SJSA1 (cell line): Measurements from ENCODE around the gene TM9SF1. TPM values are rescaled to one million over a fixed set of nuclear protein-coding genes. Genes with fewer than 3 reads are reported as not detected.

Experiments
- DNase-seq, 2 experiments: peaks; one replicate each; pipeline ENCODE4 v3.0.0-alpha.2; 2015 to 2020; ENCODE audit warnings: low spot score in 2 of 2, low read depth in 1 of 2
- H3K27ac ChIP-seq: fragments of 250-450 bp; sonication (Bioruptor Pico); 2 replicates; pipeline ENCODE4 v1.5.1; 2020; ENCODE audit warnings: mild to moderate bottlenecking, moderate library complexity
- H3K27me3 ChIP-seq: fragments of 250-450 bp; sonication (Bioruptor Pico); replicated peaks from 2 replicates; pipeline ENCODE4 v1.5.1; 2020; ENCODE audit warnings: mild to moderate bottlenecking, moderate library complexity
- H3K36me3 ChIP-seq: fragments of 250-450 bp; sonication (Bioruptor Pico); 2 replicates; pipeline ENCODE4 v1.5.1; 2020; ENCODE audit warnings: mild to moderate bottlenecking
- H3K4me1 ChIP-seq: fragments of 250-450 bp; sonication (Bioruptor Pico); replicated peaks from 2 replicates; pipeline ENCODE4 v1.6.1; 2021; ENCODE audit warnings: mild to moderate bottlenecking
- H3K4me3 ChIP-seq: fragments of 250-450 bp; sonication (Bioruptor Pico); 2 replicates; pipeline ENCODE4 v1.5.1; 2020; ENCODE audit warnings: mild to moderate bottlenecking
- H3K9me3 ChIP-seq: fragments of 250-450 bp; sonication (Bioruptor Pico); replicated peaks from 2 replicates; pipeline ENCODE4 v1.5.1; 2020; ENCODE audit warnings: mild to moderate bottlenecking
- total RNA-seq: library from RNA; depleted of rRNA; stranded (reverse); fragments of >200 nt; shearing (Covaris generic); gene quantifications from 2 replicates; pipeline ENCODE4 v1.2.3, GENCODE V29; 2014

TM9SF1 gene
- total RNA-seq, 1 experiment from 2014 or later, result 60.3 TPM

GRCh38 chr14:24184104-24184970 lies 10.9 kb downstream of the TM9SF1 start:
- Histone ChIP-seq H3K27me3 (no peaks in the 10 kb centered on the region), H3K36me3 (peaks cover 75% of the 10 kb centered on the region), H3K4me3 (no peak overlapping the region), H3K4me1 (peaks cover 16% of the 10 kb centered on the region), H3K27ac (no peak overlapping the region), H3K9me3 (no peaks in the 10 kb centered on the region)
- DNase-seq, result no peak

- H3K27me3 ChIP-seq, result no peaks in the 10 kb centered on the region
- no peaks in the 10 kb centered on the region for H3K9me3 ChIP-seq
- no peak overlapping the region for H3K27ac ChIP-seq
- peaks cover 16% of the 10 kb centered on the region for H3K4me1 ChIP-seq
- no peak overlapping the region for H3K4me3 ChIP-seq
- H3K36me3 ChIP-seq, result peaks cover 84% of the 10 kb centered on the region
- no peak for DNase-seq
Measured at GRCh38 chr14:24183014-24183481, 12.2 kb downstream of the TM9SF1 start.

GRCh38 chr14:24182110-24182882 lies 12.9 kb downstream of the TM9SF1 start:
- no peak overlapping the region for H3K27ac ChIP-seq
- H3K36me3 ChIP-seq, result peaks cover 81% of the 10 kb centered on the region
- no peak overlapping the region for H3K4me3 ChIP-seq
- no peak for DNase-seq
- no peaks in the 10 kb centered on the region for H3K27me3 ChIP-seq
- peaks cover 9% of the 10 kb centered on the region for H3K4me1 ChIP-seq
- H3K9me3 ChIP-seq, result no peaks in the 10 kb centered on the region

- Histone ChIP-seq H3K27me3 (no peaks in the 10 kb centered on the region), H3K4me1 (peaks cover 9% of the 10 kb centered on the region), H3K27ac (no peak overlapping the region), H3K4me3 (no peak overlapping the region), H3K36me3 (peaks cover 80% of the 10 kb centered on the region), H3K9me3 (no peaks in the 10 kb centered on the region)
- DNase-seq, result no peak
Measured at GRCh38 chr14:24181371-24182077, 13.7 kb downstream of the TM9SF1 start.

- Histone ChIP-seq H3K36me3 (peaks cover 70% of the 10 kb centered on the region), H3K27me3 (no peaks in the 10 kb centered on the region), H3K4me1 (peaks cover 9% of the 10 kb centered on the region), H3K4me3 (no peak overlapping the region), H3K27ac (peak overlapping the region; percentile 43), H3K9me3 (no peaks in the 10 kb centered on the region)
- no peak for DNase-seq
Measured at GRCh38 chr14:24179961-24180796, 15.1 kb downstream of the TM9SF1 start.

GRCh38 chr14:24179294-24179960 lies 15.8 kb downstream of the TM9SF1 start:
- H3K9me3 ChIP-seq, result no peaks in the 10 kb centered on the region
- H3K4me3 ChIP-seq, result no peak overlapping the region
- DNase-seq, result no peak
- peaks cover 9% of the 10 kb centered on the region for H3K4me1 ChIP-seq
- peaks cover 62% of the 10 kb centered on the region for H3K36me3 ChIP-seq
- peak overlapping the region; percentile 43 for H3K27ac ChIP-seq
- H3K27me3 ChIP-seq, result no peaks in the 10 kb centered on the region

- Histone ChIP-seq H3K4me1 (peaks cover 9% of the 10 kb centered on the region), H3K27me3 (no peaks in the 10 kb centered on the region), H3K4me3 (no peak overlapping the region), H3K27ac (no peak overlapping the region), H3K36me3 (peaks cover 57% of the 10 kb centered on the region), H3K9me3 (no peaks in the 10 kb centered on the region)
- no peak for DNase-seq
Measured at GRCh38 chr14:24178399-24179178, 16.7 kb downstream of the TM9SF1 start.

- Histone ChIP-seq H3K27ac (no peak overlapping the region), H3K4me1 (peaks cover 9% of the 10 kb centered on the region), H3K9me3 (no peaks in the 10 kb centered on the region), H3K36me3 (peaks cover 52% of the 10 kb centered on the region), H3K4me3 (no peak overlapping the region), H3K27me3 (no peaks in the 10 kb centered on the region)
- no peak for DNase-seq
Measured at GRCh38 chr14:24177891-24178290, 17.4 kb downstream of the TM9SF1 start.

- no peaks in the 10 kb centered on the region for H3K9me3 ChIP-seq
- H3K27me3 ChIP-seq, result no peaks in the 10 kb centered on the region
- DNase-seq, result no peak
- peaks cover 9% of the 10 kb centered on the region for H3K4me1 ChIP-seq
- H3K4me3 ChIP-seq, result no peak overlapping the region
- peaks cover 45% of the 10 kb centered on the region for H3K36me3 ChIP-seq
- H3K27ac ChIP-seq, result no peak overlapping the region
Measured at GRCh38 chr14:24177041-24177825, 18.0 kb downstream of the TM9SF1 start.

GRCh38 chr14:24176599-24176998 lies 18.6 kb downstream of the TM9SF1 start:
- DNase-seq, result no peak
- Histone ChIP-seq H3K4me3 (no peak overlapping the region), H3K27ac (no peak overlapping the region), H3K4me1 (peaks cover 9% of the 10 kb centered on the region), H3K36me3 (peaks cover 41% of the 10 kb centered on the region), H3K27me3 (no peaks in the 10 kb centered on the region), H3K9me3 (no peaks in the 10 kb centered on the region)

- DNase-seq, result no peak
- no peaks in the 10 kb centered on the region for H3K4me1 ChIP-seq
- H3K4me3 ChIP-seq, result no peak overlapping the region
- peaks cover 10% of the 10 kb centered on the region for H3K36me3 ChIP-seq
- no peaks in the 10 kb centered on the region for H3K9me3 ChIP-seq
- no peak overlapping the region for H3K27ac ChIP-seq
- no peaks in the 10 kb centered on the region for H3K27me3 ChIP-seq
Measured at GRCh38 chr14:24172871-24173281, 22.4 kb downstream of the TM9SF1 start.
